Measurements from ENCODE around the gene ABCF2.

The ABCF2 gene

GRCh38 chr7:151215396-151215795 is 11.6 kb downstream of the ABCF2 start:
- no peak for DNase-seq

DNA sequence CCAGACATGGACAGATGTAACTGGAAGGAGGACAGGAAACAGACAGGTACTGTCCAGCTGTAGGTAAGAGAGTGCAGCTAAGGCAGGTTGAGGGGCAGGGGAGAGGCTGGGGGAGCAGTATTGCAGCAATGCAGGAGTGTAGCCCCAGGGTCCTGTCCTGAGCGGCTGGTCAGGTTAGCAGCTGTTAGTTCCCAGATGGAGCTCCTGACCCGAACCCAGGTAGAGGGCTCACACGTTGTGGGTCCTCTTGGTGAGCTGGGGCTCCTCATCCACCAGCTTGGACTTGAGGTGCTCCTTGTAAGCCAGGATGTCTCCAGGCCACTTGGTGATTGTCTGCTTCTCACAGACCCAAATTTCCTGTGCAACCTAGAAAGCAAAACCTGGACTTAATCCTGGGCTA is 13.2 kb downstream of the ABCF2 start:
- DNase-seq: no peak

- no peak for DNase-seq
Measured at GRCh38 chr7:151212626-151213025, 14.4 kb downstream of the ABCF2 start.

- DNase-seq: no peak
Measured at GRCh38 chr7:151211155-151211772, 15.7 kb downstream of the ABCF2 start.

GRCh38 chr7:151210087-151210854 is 16.7 kb downstream of the ABCF2 start, which contains the start of gene H2BK1:
TSS of gene H2BK1 (minus strand) at chr7:151210488. CDS start at chr7:151210318, 170 bp downstream.
- no peak for DNase-seq

- no peak for DNase-seq
Measured at GRCh38 chr7:151209588-151209987, 17.4 kb downstream of the ABCF2 start.

DNA sequence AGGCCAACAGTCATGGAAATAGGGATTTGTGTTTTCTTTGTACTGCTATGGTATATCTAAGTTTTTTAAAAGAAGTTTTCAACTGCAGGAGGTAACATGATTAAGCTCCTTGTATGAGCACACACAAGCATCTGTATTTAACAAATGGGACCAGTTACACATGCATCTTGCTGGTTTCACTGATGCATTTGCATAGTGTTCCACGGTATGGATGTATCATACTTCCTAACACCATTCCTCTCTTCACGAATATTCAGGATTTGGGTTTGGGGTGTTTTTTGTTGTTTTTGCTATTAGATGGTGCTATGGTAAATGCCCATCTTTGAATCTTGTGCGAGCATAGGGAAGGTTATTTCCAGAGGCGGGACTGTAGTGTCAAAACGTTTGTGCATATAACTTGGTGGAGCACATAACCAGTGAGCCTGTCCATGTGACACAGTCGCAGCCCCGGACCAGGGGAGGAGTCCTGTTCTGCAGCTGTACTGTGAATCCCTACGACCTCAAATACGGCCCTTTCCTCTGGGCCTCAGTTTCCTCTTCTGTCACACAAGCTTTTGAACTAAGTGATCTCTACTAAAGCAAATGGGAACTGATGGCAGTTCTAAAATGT is 18.6 kb downstream of the ABCF2 start:
- DNase-seq: no peak

- no peak for DNase-seq
Measured at GRCh38 chr7:151207804-151208203, 19.2 kb downstream of the ABCF2 start.

- no peak for DNase-seq
Measured at GRCh38 chr7:151207315-151207714, 19.7 kb downstream of the ABCF2 start.

DNA sequence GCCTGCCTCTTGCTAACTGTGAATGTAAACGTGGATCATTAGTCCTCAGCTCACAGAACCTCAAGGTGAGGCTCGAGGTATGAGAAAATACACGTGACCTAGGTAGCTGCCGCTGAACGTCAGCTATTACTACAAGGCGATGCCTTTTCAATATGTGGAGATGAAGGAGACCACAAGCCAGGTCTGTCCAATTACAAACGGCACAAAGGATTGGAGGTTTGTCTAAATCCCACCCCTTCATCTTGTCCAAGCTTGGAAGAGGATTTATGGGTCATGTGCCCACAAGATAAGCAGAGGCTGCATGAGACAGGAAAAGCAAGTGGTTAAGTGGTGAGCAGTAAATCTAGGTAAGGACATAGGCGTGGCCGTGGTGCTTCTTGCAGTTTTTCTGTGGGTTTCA is 20.1 kb downstream of the ABCF2 start:
- DNase-seq: peak; percentile 82

- DNase-seq: no peak
Measured at GRCh38 chr7:151205730-151206129, 21.3 kb downstream of the ABCF2 start.

GRCh38 chr7:151204383-151205032 is 22.5 kb downstream of the ABCF2 start:
- no peak for DNase-seq

DNA sequence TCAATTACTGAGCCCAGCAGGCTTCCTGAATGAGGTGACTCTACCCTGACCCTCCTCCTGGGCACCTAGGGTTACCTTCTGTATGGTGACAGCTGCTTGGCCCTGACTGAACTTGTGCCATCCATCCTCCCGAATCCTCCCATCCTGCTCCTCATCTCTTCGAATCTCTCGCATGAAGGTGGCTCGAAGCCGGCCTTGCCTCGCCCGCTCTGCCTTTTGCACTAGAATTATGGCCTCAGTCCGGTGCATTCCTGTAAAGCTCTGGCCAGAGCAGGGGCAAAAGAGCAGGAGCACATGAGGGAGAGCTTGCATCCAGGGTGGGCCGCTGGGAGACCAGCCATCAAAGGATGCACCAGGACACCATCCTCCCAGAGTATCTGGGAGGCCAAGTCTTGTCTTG is 24.2 kb downstream of the ABCF2 start:
- no peak for DNase-seq

DNA sequence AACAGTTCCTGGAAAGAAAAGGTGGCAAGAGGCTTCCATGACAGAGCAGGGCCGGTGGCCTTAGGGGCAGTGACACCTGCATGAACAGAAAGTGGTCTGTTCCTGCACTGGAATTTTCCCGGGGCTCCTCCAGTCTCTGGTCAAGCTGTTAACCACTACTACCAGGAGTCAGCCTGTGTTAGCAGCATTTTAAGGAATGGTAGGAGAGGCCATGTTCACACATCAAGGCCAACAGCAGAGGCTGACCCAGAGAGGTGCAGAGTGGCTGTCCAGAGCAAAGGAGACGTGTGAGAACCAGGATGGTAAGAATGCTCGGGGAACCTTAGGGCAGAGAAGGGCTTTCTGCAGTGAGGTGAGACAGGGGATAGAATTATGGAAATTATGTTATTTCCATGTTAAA is 25.3 kb downstream of the ABCF2 start:
- no peak for DNase-seq

- DNase-seq: no peak
Measured at GRCh38 chr7:151201344-151201743, 25.7 kb downstream of the ABCF2 start.

- DNase-seq: no peak
Measured at GRCh38 chr7:151198945-151199848, 27.8 kb downstream of the ABCF2 start.

- no peak for DNase-seq
Measured at GRCh38 chr7:151197932-151198331, 29.1 kb downstream of the ABCF2 start.

DNA sequence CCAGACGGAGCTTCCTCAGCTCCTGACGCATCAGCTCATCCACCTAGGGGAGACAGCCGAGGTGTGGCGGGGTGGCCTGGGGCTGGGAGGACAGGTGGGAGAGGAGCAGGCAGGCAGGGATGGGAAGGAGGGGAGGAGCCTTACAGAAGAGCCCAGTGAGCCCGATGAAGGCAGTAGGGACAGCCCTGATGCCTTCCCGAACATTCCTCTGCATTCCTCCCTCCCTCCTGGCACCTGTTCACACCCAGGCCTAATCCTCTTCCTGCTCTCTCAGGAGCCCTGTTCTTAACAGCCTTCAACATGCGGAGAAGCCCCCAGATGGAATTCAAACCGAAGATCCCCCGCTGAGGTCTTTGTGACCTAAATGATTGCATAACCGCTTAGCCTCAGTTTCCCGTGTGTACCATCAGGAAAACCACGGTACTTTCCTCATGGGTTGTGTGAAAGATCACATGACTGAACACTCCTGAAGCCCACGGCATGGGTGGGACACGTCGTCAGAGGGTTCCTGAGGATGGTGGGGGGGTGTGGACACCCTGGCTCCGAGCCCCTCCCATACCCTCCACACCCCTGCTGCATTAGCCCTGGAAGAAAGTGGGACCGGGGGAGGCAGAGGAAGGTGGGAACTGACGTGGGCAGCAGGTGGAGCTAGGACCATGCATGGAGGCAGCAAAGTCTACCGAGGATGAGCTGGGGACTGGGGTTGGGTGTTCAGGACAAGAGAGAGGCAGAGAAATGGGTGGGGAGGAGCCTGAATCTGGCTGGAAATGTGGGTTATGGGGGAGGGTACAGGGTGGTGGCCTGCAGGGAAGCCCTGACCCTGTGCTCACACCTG is 31.2 kb downstream of the ABCF2 start:
- DNase-seq: no peak

GRCh38 chr7:151194188-151194587 is 32.8 kb downstream of the ABCF2 start:
- no peak for DNase-seq

DNA sequence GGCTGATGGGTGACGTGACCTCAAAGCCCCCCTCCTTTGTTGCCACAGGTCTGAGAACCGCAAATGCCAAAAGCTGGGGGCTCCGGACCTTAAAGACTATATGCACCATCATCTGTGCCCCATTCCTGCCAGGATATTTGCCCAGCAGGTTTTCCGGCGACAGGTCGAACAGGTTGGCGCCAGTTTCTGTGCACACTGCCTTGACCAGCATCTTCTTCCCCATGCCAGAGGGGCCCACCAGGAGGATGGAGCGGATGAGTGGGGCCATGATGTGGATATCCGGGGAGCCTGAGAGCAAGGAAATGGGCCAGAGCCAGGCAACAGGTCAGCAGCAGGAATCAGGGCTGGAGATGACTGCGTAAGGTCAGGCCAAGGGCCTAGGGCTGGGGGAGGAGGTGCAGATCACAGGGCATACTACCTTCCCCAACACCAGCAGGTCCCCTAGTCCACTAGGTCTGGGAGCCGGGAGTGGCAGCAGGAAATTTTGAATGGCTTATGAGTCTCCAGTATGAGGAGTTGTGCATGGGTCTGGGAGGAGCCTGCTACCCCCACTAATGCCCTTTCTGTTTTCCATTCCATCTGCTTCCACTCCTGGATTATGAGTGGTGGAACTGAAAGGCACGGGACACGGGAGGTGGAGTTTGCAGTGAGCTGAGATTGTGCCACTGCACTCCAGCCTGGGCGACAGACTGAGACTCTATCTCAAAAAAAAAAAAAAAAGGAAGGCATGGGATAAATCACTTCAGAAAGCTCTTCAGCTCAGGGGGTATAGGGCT is 33.6 kb downstream of the ABCF2 start:
- DNase-seq: no peak

Measured in central memory CD4-positive, alpha-beta T cell (primary cell).